Aortic smooth muscle cell (primary cell): ENCODE results near the gene HARS1. TPM values are rescaled to one million over a fixed set of nuclear protein-coding genes. Genes with fewer than 3 reads are reported as not detected.

Experiments used
- total RNA-seq: library from RNA; depleted of rRNA; stranded (reverse); fragments of >200 nt; gene quantifications from 2 replicates; pipeline ENCODE4 v1.2.3, GENCODE V29; 2014

The HARS1 gene
- total RNA-seq = 74.6 and 92.6 TPM in 2 replicates

GRCh38 chr5:140690941-140691924, at the start of gene HARS1, which contains the start of gene HARS2:
Gene HARS1, minus strand, starts transcription at chr5:140691370. Its CDS starts 66 bp downstream, at chr5:140691304.
Gene HARS2, plus strand, starts transcription at chr5:140691455. Its CDS starts 194 bp downstream, at chr5:140691649.

DNA sequence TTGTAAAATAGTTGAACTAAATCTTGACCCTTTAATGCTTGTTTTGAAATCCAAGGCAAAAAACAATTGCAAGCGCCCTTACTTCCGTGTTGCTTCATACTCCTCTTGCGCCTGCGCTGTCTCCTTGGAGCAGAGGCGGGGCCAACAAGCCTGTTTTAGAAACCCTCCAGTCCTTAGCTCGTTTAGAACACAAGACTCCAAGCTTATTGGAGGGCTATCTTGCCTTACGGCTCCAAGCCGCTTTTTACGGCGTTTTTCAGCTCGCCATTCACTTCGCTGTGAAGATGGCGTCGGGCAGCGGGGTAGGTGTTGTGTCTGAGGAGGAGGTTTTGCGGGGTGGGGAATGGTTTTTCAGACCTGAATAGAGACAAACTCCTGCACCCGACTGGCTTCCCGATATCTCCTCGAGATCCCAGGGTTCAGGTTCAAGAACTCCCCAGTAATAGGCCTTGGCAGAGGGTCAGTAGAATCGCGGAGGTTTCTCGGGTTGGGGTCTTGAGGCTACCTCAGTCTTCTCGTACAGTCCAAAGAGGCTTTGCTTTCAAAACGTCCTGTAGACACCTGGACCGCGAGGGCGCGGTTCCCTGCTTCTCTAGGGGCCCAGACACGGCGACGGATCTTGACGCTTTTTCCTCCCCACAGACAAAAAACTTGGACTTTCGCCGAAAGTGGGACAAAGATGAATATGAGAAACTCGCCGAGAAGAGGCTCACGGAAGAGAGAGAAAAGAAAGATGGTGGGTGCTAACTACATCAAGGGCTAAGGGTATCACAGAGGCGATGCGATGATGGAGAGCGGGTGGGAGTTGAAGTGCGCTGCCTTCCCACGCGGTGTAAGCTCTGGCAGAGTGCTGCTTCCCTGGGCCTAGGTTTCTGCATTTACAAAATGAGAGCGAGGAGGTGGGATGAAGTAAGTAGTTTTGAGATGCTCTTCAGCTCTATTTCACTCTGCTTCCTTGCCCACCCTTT, 9.3 kb upstream of the HARS1 start, which contains the start of gene ZMAT2:
Gene ZMAT2 (plus strand): TSS at position 271 of the 968 bp plus-strand sequence. CDS start 14 bp downstream, at position 285.

GRCh38 chr5:140673187-140673976, 17.8 kb downstream of the HARS1 start, which contains the start of gene DND1:
Gene DND1, minus strand, starts transcription at chr5:140673576. Its CDS starts 34 bp downstream, at chr5:140673542.

GRCh38 chr5:140664359-140665119, 26.6 kb downstream of the HARS1 start, which contains the start of gene WDR55:
Gene WDR55, plus strand, starts transcription at chr5:140664904. Its CDS starts 9 bp downstream, at chr5:140664913.

GRCh38 chr5:140639148-140639981, 51.8 kb downstream of the HARS1 start, which contains the start of gene TMCO6:
Gene TMCO6, plus strand, starts transcription at chr5:140639451. Its CDS starts 77 bp downstream, at chr5:140639528.

DNA sequence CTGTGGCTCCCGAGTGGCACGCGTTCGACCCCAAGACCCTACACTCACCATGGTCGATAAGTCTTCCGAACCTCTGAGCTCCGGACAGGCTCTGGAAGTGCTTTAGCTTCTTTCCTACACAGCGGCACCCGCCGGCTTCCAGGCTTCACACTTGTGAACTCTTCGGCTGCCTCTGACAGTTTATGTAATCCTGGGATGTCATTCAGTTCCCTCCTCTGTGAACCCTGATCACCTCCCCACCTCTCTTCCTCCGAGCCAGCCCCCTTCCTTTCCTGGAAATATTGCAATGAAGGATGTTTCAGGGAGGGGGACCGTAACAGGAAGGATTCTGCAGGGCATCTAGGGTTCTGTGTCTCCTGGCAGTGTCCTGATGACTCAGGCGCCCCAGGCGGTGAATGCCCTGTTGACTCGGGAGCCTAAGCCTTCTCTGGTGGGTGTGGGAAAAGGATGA, 58.1 kb downstream of the HARS1 start, which contains the start of gene CD14:
Gene CD14 (minus strand): TSS at position 155 of the 451 bp plus-strand sequence. CDS start 104 bp downstream, at position 51.

Other genes starting within 250 kb of the HARS1 start
- gene EIF4EBP3, start 143.7 kb downstream of the HARS1 start, total RNA-seq = 1.2 and 1.8 TPM in 2 replicates
- gene SRA1, start 133.9 kb downstream of the HARS1 start, total RNA-seq = 41.2 and 47.4 TPM in 2 replicates
- gene APBB3, start 126.8 kb downstream of the HARS1 start, total RNA-seq = 14.8 and 20.7 TPM in 2 replicates
- gene SLC35A4, start 126.5 kb downstream of the HARS1 start, total RNA-seq = 18.5 and 19.0 TPM in 2 replicates
- gene CD14, start 58.2 kb downstream of the HARS1 start, total RNA-seq = 1.6 and 2.4 TPM in 2 replicates
- gene TMCO6, start 51.9 kb downstream of the HARS1 start, total RNA-seq = 6.1 and 7.0 TPM in 2 replicates
- 65.8 and 88.1 TPM in 2 replicates for gene NDUFA2, start 43.7 kb downstream of the HARS1 start, total RNA-seq
- gene IK, start 43.5 kb downstream of the HARS1 start, total RNA-seq = 133 and 154 TPM in 2 replicates
- 22.3 and 30.0 TPM in 2 replicates for gene WDR55, start 26.5 kb downstream of the HARS1 start, total RNA-seq
- 0.13 and 0.19 TPM in 2 replicates for gene DND1, start 17.8 kb downstream of the HARS1 start, total RNA-seq
- gene HARS2, start 85 bp upstream of the HARS1 start, total RNA-seq = 24.6 and 29.1 TPM in 2 replicates
- 67.6 and 72.0 TPM in 2 replicates for gene ZMAT2, start 9.1 kb upstream of the HARS1 start, total RNA-seq
- under 0.01 and 0.06 TPM in 2 replicates for gene PCDHA1, start 94.8 kb upstream of the HARS1 start, total RNA-seq
- 0.06 TPM in 1 of 2 replicates, not detected in the other for gene PCDHA2, start 103.5 kb upstream of the HARS1 start, total RNA-seq
- 0.13 and 0.37 TPM in 2 replicates for gene PCDHA3, start 109.7 kb upstream of the HARS1 start, total RNA-seq
- gene PCDHA4, start 115.7 kb upstream of the HARS1 start, total RNA-seq = 0.26 and 0.37 TPM in 2 replicates
- 0.06 TPM in 1 of 2 replicates, not detected in the other for gene PCDHA5, start 130.2 kb upstream of the HARS1 start, total RNA-seq
- gene PCDHA6, start 136.6 kb upstream of the HARS1 start, total RNA-seq = 0.26 and 0.44 TPM in 2 replicates
- gene PCDHA7, start 142.9 kb upstream of the HARS1 start, total RNA-seq = 0.13 and 0.37 TPM in 2 replicates
- 0.06 TPM in 1 of 2 replicates, not detected in the other for gene PCDHA8, start 149.8 kb upstream of the HARS1 start, total RNA-seq
- gene PCDHA9, start 157.0 kb upstream of the HARS1 start, total RNA-seq = under 0.01 and 0.06 TPM in 2 replicates
- under 0.01 and 0.06 TPM in 2 replicates for gene PCDHA10, start 164.5 kb upstream of the HARS1 start, total RNA-seq
- 0.06 and 0.13 TPM in 2 replicates for gene PCDHA11, start 177.6 kb upstream of the HARS1 start, total RNA-seq
- gene PCDHA12, start 183.9 kb upstream of the HARS1 start, total RNA-seq = under 0.01 and 0.06 TPM in 2 replicates
- gene PCDHA13, start 190.8 kb upstream of the HARS1 start, total RNA-seq = under 0.01 and 0.19 TPM in 2 replicates
- 0.06 and 0.13 TPM in 2 replicates for gene PCDHAC1, start 234.9 kb upstream of the HARS1 start, total RNA-seq